Neural cell (in vitro differentiated cells): Measurements from ENCODE around the gene USP31. TPM values are rescaled to one million over a fixed set of nuclear protein-coding genes. Genes with fewer than 3 reads are reported as not detected.
A peak's percentile ranks its signal among the peaks of the same experiment; 100 is the strongest.

Source experiments
- H2AFZ ChIP-seq: fragments of 200-600, 300-800 bp; sonication (generic), shearing (Covaris generic); 2 replicates; pipeline ENCODE4 v1.6.0; 2014; ENCODE audit warnings: low read depth, mild to moderate bottlenecking, antibody characterized with exemption, low read length, moderate library complexity
- H3F3A ChIP-seq: fragments of 200-600 bp; shearing (Covaris generic); 2 replicates; pipeline ENCODE4 v1.6.1; 2016; ENCODE audit warnings: mild to moderate bottlenecking, moderate library complexity, mixed read lengths, antibody characterized with exemption, low read length; ENCODE audit not compliant: insufficient read depth, poor library complexity, severe bottlenecking
- H3K27ac ChIP-seq: fragments of 200-600, 300-800 bp; sonication (generic), shearing (Covaris generic); 2 replicates; pipeline ENCODE4 v1.5.1; 2014; ENCODE audit warnings: mild to moderate bottlenecking, low read length, moderate library complexity
- H3K27me3 ChIP-seq: fragments of 300-800, 200-600 bp; sonication (generic), shearing (Covaris generic); 2 replicates; pipeline ENCODE4 v1.6.0; 2014; ENCODE audit warnings: mild to moderate bottlenecking, low read depth, low read length, moderate library complexity; ENCODE audit not compliant: insufficient read depth
- H3K36me3 ChIP-seq: fragments of 300-800, 200-600 bp; sonication (generic), shearing (Covaris generic); 2 replicates; pipeline ENCODE4 v1.5.1; 2014; ENCODE audit warnings: mild to moderate bottlenecking, antibody characterized with exemption, low read length, moderate library complexity; ENCODE audit not compliant: insufficient read depth
- H3K4me2 ChIP-seq: fragments of 300-800, 200-600 bp; sonication (generic), shearing (Covaris generic); 2 replicates; pipeline ENCODE4 v1.6.0; 2014; ENCODE audit warnings: mild to moderate bottlenecking, low read length
- H3K4me3 ChIP-seq: fragments of 300-800, 200-600 bp; sonication (generic), shearing (Covaris generic); 2 replicates; pipeline ENCODE4 v1.5.1; 2014; ENCODE audit warnings: mild to moderate bottlenecking, low read length, moderate library complexity
- H3K79me2 ChIP-seq: fragments of 200-600 bp; shearing (Covaris generic); replicated peaks from 2 replicates; pipeline ENCODE4 v1.6.0; 2014; ENCODE audit warnings: mild to moderate bottlenecking, low read length, moderate library complexity; ENCODE audit not compliant: insufficient read depth
- H3K9ac ChIP-seq: fragments of 300-800, 200-600 bp; sonication (generic), shearing (Covaris generic); 2 replicates; pipeline ENCODE4 v1.6.1; 2016; ENCODE audit warnings: mild to moderate bottlenecking, low read length, mixed read lengths
- H3K9me2 ChIP-seq: fragments of 200-600 bp; shearing (Covaris generic); 2 replicates; pipeline ENCODE4 v1.6.1; 2016; ENCODE audit warnings: mild to moderate bottlenecking, low read length, mixed read lengths; ENCODE audit not compliant: insufficient read depth
- H3K9me3 ChIP-seq: fragments of 200-600, 300-800 bp; sonication (generic), shearing (Covaris generic); 2 replicates; pipeline ENCODE4 v1.6.1; 2016; ENCODE audit warnings: mild to moderate bottlenecking, mixed run types, low read length, moderate library complexity, mixed read lengths
- H4K20me1 ChIP-seq: fragments of 200-600 bp; shearing (Covaris generic); 2 replicates; pipeline ENCODE4 v1.6.1; 2016; ENCODE audit warnings: mild to moderate bottlenecking, mixed run types; ENCODE audit not compliant: insufficient read depth
- EP300 ChIP-seq: fragments of 450-650 bp; conservative IDR thresholded peaks from 2 replicates; pipeline ENCODE4 v1.6.1; 2014; ENCODE audit warnings: antibody characterized with exemption, mild to moderate bottlenecking, moderate library complexity; ENCODE audit not compliant: poor library complexity, severe bottlenecking
- EZH2 ChIP-seq: fragments of 200-600, 300-800 bp; shearing (Covaris generic), sonication (generic); IDR thresholded peaks from 2 replicates; pipeline ENCODE4 v1.6.1; 2014; ENCODE audit warnings: antibody characterized with exemption, low read length, borderline replicate concordance, mild to moderate bottlenecking; ENCODE audit not compliant: insufficient read depth, poor library complexity, severe bottlenecking
- MXI1 ChIP-seq: fragments of 450-650 bp; conservative IDR thresholded peaks from 2 replicates; pipeline ENCODE4 v1.6.1; 2014; ENCODE audit warnings: antibody characterized with exemption, mild to moderate bottlenecking; ENCODE audit not compliant: poor library complexity, severe bottlenecking
- POLR2AphosphoS5 ChIP-seq: IDR thresholded peaks from 2 replicates; pipeline ENCODE4 v1.6.1; 2012
- RAD21 ChIP-seq: fragments of 450-650 bp; conservative IDR thresholded peaks from 2 replicates; pipeline ENCODE4 v1.6.1; 2014; ENCODE audit warnings: antibody characterized with exemption, mild to moderate bottlenecking, moderate library complexity
- REST ChIP-seq: IDR thresholded peaks from 2 replicates; pipeline ENCODE4 v1.6.1; 2012; ENCODE audit warnings: borderline replicate concordance
- SMC3 ChIP-seq: fragments of 450-650 bp; conservative IDR thresholded peaks from 2 replicates; pipeline ENCODE4 v1.6.1; 2014; ENCODE audit warnings: antibody characterized with exemption, mild to moderate bottlenecking, moderate library complexity; ENCODE audit not compliant: poor library complexity
- TAF1 ChIP-seq: IDR thresholded peaks from 2 replicates; pipeline ENCODE4 v1.6.1; 2012; ENCODE audit warnings: low read depth
- polyA plus RNA-seq: library from polyadenylated mRNA; depleted of rRNA; stranded (reverse); fragments of >200 nt; gene quantifications from 2 replicates; pipeline ENCODE4 v1.2.3, GENCODE V29; 2014
- TF ChIP-seq, protein P1 (sequence below): fragments of 450-650 bp; IDR thresholded peaks from 2 replicates; pipeline ENCODE4 v1.5.1; 2014; ENCODE audit warnings: antibody characterized with exemption, mild to moderate bottlenecking, moderate library complexity; ENCODE audit not compliant: poor library complexity, severe bottlenecking

USP31 gene
- polyA plus RNA-seq, 1 donor from 2014 or later = 5.8 TPM

- H3K4me2 ChIP-seq = peak overlapping the region; percentile 56
- TF ChIP-seq TAF1 = no peak
- no peak for TF ChIP-seq POLR2AphosphoS5
- no peak for TF ChIP-seq MXI1
- no peak for TF ChIP-seq REST
- TF ChIP-seq SMC3 = no peak
- TF ChIP-seq, protein P1, sequence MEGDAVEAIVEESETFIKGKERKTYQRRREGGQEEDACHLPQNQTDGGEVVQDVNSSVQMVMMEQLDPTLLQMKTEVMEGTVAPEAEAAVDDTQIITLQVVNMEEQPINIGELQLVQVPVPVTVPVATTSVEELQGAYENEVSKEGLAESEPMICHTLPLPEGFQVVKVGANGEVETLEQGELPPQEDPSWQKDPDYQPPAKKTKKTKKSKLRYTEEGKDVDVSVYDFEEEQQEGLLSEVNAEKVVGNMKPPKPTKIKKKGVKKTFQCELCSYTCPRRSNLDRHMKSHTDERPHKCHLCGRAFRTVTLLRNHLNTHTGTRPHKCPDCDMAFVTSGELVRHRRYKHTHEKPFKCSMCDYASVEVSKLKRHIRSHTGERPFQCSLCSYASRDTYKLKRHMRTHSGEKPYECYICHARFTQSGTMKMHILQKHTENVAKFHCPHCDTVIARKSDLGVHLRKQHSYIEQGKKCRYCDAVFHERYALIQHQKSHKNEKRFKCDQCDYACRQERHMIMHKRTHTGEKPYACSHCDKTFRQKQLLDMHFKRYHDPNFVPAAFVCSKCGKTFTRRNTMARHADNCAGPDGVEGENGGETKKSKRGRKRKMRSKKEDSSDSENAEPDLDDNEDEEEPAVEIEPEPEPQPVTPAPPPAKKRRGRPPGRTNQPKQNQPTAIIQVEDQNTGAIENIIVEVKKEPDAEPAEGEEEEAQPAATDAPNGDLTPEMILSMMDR = no peak
- no peak for TF ChIP-seq EP300
- no peak for TF ChIP-seq RAD21
- TF ChIP-seq EZH2 = no peak
- H3K4me3 ChIP-seq = peak overlapping the region; percentile 83
Observed at GRCh38 chr16:23146877-23147601, 2.2 kb downstream of the USP31 start.

GRCh38 chr16:23145608-23146007 lies 3.6 kb downstream of the USP31 start:
- H3K27me3 ChIP-seq = no peaks in the 10 kb centered on the region
- H3K9me2 ChIP-seq = no peaks in the 10 kb centered on the region
- H4K20me1 ChIP-seq = peaks cover 6% of the 10 kb centered on the region
- no peak overlapping the region for H3K4me3 ChIP-seq
- no peak for TF ChIP-seq SMC3
- no peak for TF ChIP-seq TAF1
- TF ChIP-seq POLR2AphosphoS5 = no peak
- no peak for TF ChIP-seq REST
- TF ChIP-seq, protein P1 = no peak
- no peak overlapping the region for H3K4me2 ChIP-seq
- H3F3A ChIP-seq = no peaks in the 10 kb centered on the region
- H2AFZ ChIP-seq = no peak overlapping the region
- H3K9me3 ChIP-seq = no peaks in the 10 kb centered on the region
- no peak overlapping the region for H3K27ac ChIP-seq
- no peak overlapping the region for H3K9ac ChIP-seq
- no peaks in the 10 kb centered on the region for H3K36me3 ChIP-seq
- peaks cover 28% of the 10 kb centered on the region for H3K79me2 ChIP-seq

More at GRCh38 chr16:23146877-23147601, 2.2 kb downstream of the USP31 start:
- Histone ChIP-seq H2AFZ (no peak overlapping the region), H3K9ac (no peak overlapping the region), H4K20me1 (peaks cover 4% of the 10 kb centered on the region), H3K27ac (no peak overlapping the region), H3F3A (no peaks in the 10 kb centered on the region), H3K27me3 (no peaks in the 10 kb centered on the region), H3K79me2 (peaks cover 28% of the 10 kb centered on the region), H3K36me3 (no peaks in the 10 kb centered on the region), H3K9me3 (no peaks in the 10 kb centered on the region), H3K9me2 (no peaks in the 10 kb centered on the region)
